CD4-positive, alpha-beta T cell (primary cell): ENCODE measurements around the gene ADORA2B. TPM values are rescaled to one million over a fixed set of nuclear protein-coding genes. Genes with fewer than 3 reads are reported as not detected.
A peak's percentile ranks its signal among the peaks of the same experiment; 100 is the strongest.

Experiments used
- ATAC-seq: fragments of 200-7000 bp; cut with Tn5 transposase; one replicate; pipeline ENCODE4 v1.10.0; 2022; ENCODE audit warnings: mild to moderate bottlenecking; ENCODE audit not compliant: poor library complexity
- CTCF ChIA-PET: fragments of 350-600 bp; sonication (Branson Sonifier 250); formaldehyde crosslinking; loops from one replicate; lab custom pipeline; 2021; ENCODE audit warnings: antibody characterized with exemption, inconsistent platforms; lab: Charles Lee
- POLR2A ChIA-PET: fragments of 350-600 bp; sonication (Branson Sonifier 250); formaldehyde crosslinking; loops from one replicate; lab custom pipeline; 2021; ENCODE audit warnings: antibody characterized with exemption, inconsistent platforms; lab: Charles Lee
- DNase-seq, 14 experiments: peaks; one replicate each; pipeline ENCODE4 v3.0.0-alpha.2; 2013 to 2020; ENCODE audit warnings: mixed read lengths in 2 of 14
- H3K27ac ChIP-seq, 2 donors: one replicate each; pipeline versions ENCODE4 v1.5.1 to v1.7.0; 2013; ENCODE audit warnings: low read length in 2 of 2, low read depth in 1 of 2, mild to moderate bottlenecking in 1 of 2
- H3K27me3 ChIP-seq, 2 experiments: 1 replicate in 1 of 2; 2 replicates in 1 of 2; pipeline versions ENCODE4 v1.6.1 to v1.7.0; 2013; ENCODE audit warnings: low read length in 2 of 2, control low read depth in 1 of 2, mild to moderate bottlenecking in 1 of 2, moderate library complexity in 1 of 2; ENCODE audit not compliant: insufficient read depth in 2 of 2, control insufficient read depth in 1 of 2
- H3K36me3 ChIP-seq: one replicate; pipeline ENCODE4 v1.6.1; 2013; ENCODE audit warnings: low read length, control low read depth; ENCODE audit not compliant: insufficient read depth
- H3K4me1 ChIP-seq: one replicate; pipeline ENCODE4 v1.6.1; 2013; ENCODE audit warnings: low read length, control low read depth; ENCODE audit not compliant: insufficient read depth
- H3K4me3 ChIP-seq: one replicate; pipeline ENCODE4 v1.5.1; 2013; ENCODE audit warnings: mild to moderate bottlenecking, low read length, moderate library complexity
- H3K9me3 ChIP-seq, 2 experiments: 1 replicate in 1 of 2; 2 replicates in 1 of 2; pipeline versions ENCODE4 v1.6.1 to v1.7.0; 2013; ENCODE audit warnings: low read length in 2 of 2, mild to moderate bottlenecking in 2 of 2, control low read depth in 1 of 2, moderate library complexity in 1 of 2; ENCODE audit not compliant: control insufficient read depth in 1 of 2, insufficient read depth in 1 of 2
- H3K27ac Mint-ChIP-seq: one replicate; pipeline ENCODE4 v1.8.0; 2020; ENCODE audit warnings: mixed read lengths
- H3K27me3 Mint-ChIP-seq: one replicate; pipeline ENCODE4 v1.8.0; 2021; ENCODE audit warnings: mixed read lengths
- H3K36me3 Mint-ChIP-seq: one replicate; pipeline ENCODE4 v1.8.0; 2021; ENCODE audit warnings: low read depth, mixed read lengths
- H3K4me1 Mint-ChIP-seq: one replicate; pipeline ENCODE4 v1.8.0; 2021; ENCODE audit warnings: low read depth, mixed read lengths
- H3K4me3 Mint-ChIP-seq: one replicate; pipeline ENCODE4 v1.8.0; 2020; ENCODE audit warnings: mild to moderate bottlenecking, mixed read lengths
- H3K9me3 Mint-ChIP-seq: one replicate; pipeline ENCODE4 v1.8.0; 2020; ENCODE audit warnings: mixed read lengths
- intact Hi-C, 2 experiments: fragments of 100-400 bp; cut with DNase I in 1 of 2; cut with micrococcal nuclease in 1 of 2; formaldehyde crosslinking; loops; one replicate each; pipeline versions ENCODE4 v1.15.1 to v1.9.0; 2023 to 2025; cut with DNase I, micrococcal nuclease
- total RNA-seq, 174 experiments: library from RNA in 2 of 174; stranded (reverse) in 2 of 174; gene quantifications; one replicate each; pipeline ENCODE4 v1.2.3 and lab custom pipeline; 2021 to 2026
- TF ChIP-seq, protein P1 (sequence below): fragments of 200-600 bp; IDR thresholded peaks from one replicate; pipeline ENCODE4 v1.8.0; 2022; ENCODE audit warnings: antibody characterized with exemption, mild to moderate bottlenecking

The ADORA2B gene
- total RNA-seq, 2 experiments from 2014 or later = not detected

DNA sequence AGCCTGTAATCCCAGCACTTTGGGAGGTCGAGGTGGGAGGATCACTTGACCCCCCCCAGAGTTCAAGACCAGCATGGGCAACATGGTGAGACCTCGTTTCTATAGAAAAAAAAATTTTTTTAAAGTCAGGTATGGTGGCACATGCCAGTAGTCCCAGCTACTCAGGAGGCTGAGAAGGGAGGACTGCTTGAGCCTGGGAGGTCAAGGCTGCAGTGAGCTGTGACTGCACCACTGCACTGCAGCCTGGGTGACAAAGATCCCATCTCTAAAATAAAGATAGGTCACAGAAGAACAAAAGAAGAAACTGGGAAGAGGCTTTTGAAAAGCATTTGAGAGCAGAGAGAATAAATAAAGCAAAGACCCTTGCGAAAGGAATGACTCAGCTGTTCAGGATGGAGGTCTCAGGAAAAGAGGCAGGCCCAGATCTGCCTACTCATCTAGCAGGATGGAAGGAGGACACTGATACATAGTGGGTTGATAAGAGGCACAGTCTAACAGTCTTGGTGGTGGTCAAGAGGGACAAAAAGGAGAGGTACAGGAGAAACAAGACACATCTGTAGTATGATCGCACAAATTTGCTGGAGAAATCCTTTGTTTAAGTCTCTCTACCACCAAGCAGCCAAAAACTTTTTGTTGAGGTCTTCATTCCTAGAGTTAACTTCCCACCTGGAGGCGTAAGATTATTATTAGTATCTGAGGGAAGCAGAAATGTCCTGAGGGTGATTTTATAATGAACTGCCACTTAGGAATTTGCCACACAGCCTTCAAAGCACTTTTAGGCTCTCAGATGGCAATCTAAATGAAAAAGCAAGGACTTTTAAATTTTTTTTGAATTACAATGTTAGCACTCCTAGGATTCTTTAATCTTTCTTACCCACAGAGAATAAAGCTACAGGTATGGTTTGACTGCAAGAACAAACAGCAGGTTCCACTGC is 37.0 kb downstream of the ADORA2B start:
- no peak overlapping the region for H3K4me3 ChIP-seq
- Mint-ChIP-seq H3K4me3 (no peak overlapping the region), H3K9me3 (no peaks in the 10 kb centered on the region), H3K4me1 (peaks cover 6% of the 10 kb centered on the region), H3K27me3 (no peaks in the 10 kb centered on the region), H3K27ac (peak overlapping the region; percentile 32), H3K36me3 (peaks cover 87% of the 10 kb centered on the region)
- intact Hi-C loops = no loop called here
- TF ChIP-seq, protein P1, sequence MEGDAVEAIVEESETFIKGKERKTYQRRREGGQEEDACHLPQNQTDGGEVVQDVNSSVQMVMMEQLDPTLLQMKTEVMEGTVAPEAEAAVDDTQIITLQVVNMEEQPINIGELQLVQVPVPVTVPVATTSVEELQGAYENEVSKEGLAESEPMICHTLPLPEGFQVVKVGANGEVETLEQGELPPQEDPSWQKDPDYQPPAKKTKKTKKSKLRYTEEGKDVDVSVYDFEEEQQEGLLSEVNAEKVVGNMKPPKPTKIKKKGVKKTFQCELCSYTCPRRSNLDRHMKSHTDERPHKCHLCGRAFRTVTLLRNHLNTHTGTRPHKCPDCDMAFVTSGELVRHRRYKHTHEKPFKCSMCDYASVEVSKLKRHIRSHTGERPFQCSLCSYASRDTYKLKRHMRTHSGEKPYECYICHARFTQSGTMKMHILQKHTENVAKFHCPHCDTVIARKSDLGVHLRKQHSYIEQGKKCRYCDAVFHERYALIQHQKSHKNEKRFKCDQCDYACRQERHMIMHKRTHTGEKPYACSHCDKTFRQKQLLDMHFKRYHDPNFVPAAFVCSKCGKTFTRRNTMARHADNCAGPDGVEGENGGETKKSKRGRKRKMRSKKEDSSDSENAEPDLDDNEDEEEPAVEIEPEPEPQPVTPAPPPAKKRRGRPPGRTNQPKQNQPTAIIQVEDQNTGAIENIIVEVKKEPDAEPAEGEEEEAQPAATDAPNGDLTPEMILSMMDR = no peak
- H3K36me3 ChIP-seq = peaks cover 54% of the 10 kb centered on the region
- no peaks in the 10 kb centered on the region for H3K4me1 ChIP-seq
- ATAC-seq (no peak), DNase-seq (no peak)
- no peaks in the 10 kb centered on the region for H3K9me3 ChIP-seq
- ChIA-PET POLR2A (interaction anchor here (0.7 to 0.9 kb wide), 2 partner anchors 15 to 513 kb away, joined by 3 read pairs; no protein-coding TSS in a partner anchor), CTCF (no interaction called here)
- no peaks in the 10 kb centered on the region for H3K27me3 ChIP-seq
- H3K27ac ChIP-seq = no peak overlapping the region

- intact Hi-C loops = no loop called here
- no peak for ATAC-seq
- H3K36me3 Mint-ChIP-seq = peaks cover 50% of the 10 kb centered on the region
- H3K4me1 Mint-ChIP-seq = peaks cover 24% of the 10 kb centered on the region
- Histone ChIP-seq H3K27ac (no peak overlapping the region), H3K4me3 (no peak overlapping the region), H3K9me3 (no peaks in the 10 kb centered on the region), H3K36me3 (peaks cover 11% of the 10 kb centered on the region), H3K27me3 (no peaks in the 10 kb centered on the region), H3K4me1 (peaks cover 23% of the 10 kb centered on the region)
- no peak overlapping the region for H3K27ac Mint-ChIP-seq
- no peak for DNase-seq
- POLR2A ChIA-PET = interaction anchor here (0.7 kb wide), 1 partner anchor 26 kb away, joined by 3 read pairs; no protein-coding TSS in a partner anchor
- no peaks in the 10 kb centered on the region for H3K27me3 Mint-ChIP-seq
- no peak overlapping the region for H3K4me3 Mint-ChIP-seq
- TF ChIP-seq, protein P1 = no peak
- CTCF ChIA-PET = interaction anchor here (1.1 kb wide), 1 partner anchor 10 kb away, joined by 4 read pairs; no protein-coding TSS in a partner anchor
- no peaks in the 10 kb centered on the region for H3K9me3 Mint-ChIP-seq
These were observed 51.4 kb downstream of the ADORA2B start for GRCh38 chr17:15996322-15996721.

- peaks cover 27% of the 10 kb centered on the region for H3K4me1 ChIP-seq
- intact Hi-C loops = loop anchor here (1.0 to 2.0 kb wide), 3 partner anchors 170 to 741 kb away; no protein-coding TSS in a partner anchor
- TF ChIP-seq, protein P1 = no peak
- ATAC-seq (no peak), DNase-seq (no peak)
- H3K27me3 Mint-ChIP-seq = no peaks in the 10 kb centered on the region
- no peaks in the 10 kb centered on the region for H3K9me3 Mint-ChIP-seq
- CTCF ChIA-PET = interaction anchor here (1.6 kb wide), 1 partner anchor 24 kb away, joined by 5 read pairs; no protein-coding TSS in a partner anchor
- no peak overlapping the region for H3K27ac ChIP-seq
- H3K27me3 ChIP-seq = no peaks in the 10 kb centered on the region
- peak overlapping the region; percentile 95 for H3K4me3 Mint-ChIP-seq
- H3K9me3 ChIP-seq = no peaks in the 10 kb centered on the region
- H3K36me3 ChIP-seq = peaks cover 29% of the 10 kb centered on the region
- H3K4me1 Mint-ChIP-seq = peaks cover 33% of the 10 kb centered on the region
- H3K36me3 Mint-ChIP-seq = peaks cover 55% of the 10 kb centered on the region
- H3K4me3 ChIP-seq = no peak overlapping the region
- H3K27ac Mint-ChIP-seq = peak overlapping the region; percentile 88
- POLR2A ChIA-PET = interaction anchor here (1.1 to 2.2 kb wide), 3 partner anchors 14 to 53 kb away, joined by 3 to 5 read pairs (median 4); partner anchors contain the start of gene ADORA2B
These were observed 53.2 kb downstream of the ADORA2B start for GRCh38 chr17:15998031-15998562.
